ENCODE results near the gene THAP2.

Gene THAP2

GRCh38 chr12:71726548-71726947, 62.4 kb downstream of the THAP2 start:
- H3K4me3 ChIP-seq (ENCODE audit: low read depth, low read length): no peak overlapping the region
- TF ChIP-seq CTCF (IDR thresholded peaks at IDR 0.05; ENCODE audit: low read depth, low read length, missing control alignments): no peak
- in situ Hi-C loops (cut with HindIII; ENCODE audit: low sequenced_read_pairs): no loop called here
- DNase-seq (ENCODE audit: low read depth): no peak

- no peak overlapping the region for H3K4me3 ChIP-seq (ENCODE audit: low read depth, low read length)
- TF ChIP-seq CTCF (IDR thresholded peaks at IDR 0.05; ENCODE audit: low read depth, low read length, missing control alignments): no peak
- in situ Hi-C loops (cut with HindIII; ENCODE audit: low sequenced_read_pairs): no loop called here
- DNase-seq (ENCODE audit: low read depth): no peak
Measured at GRCh38 chr12:71727958-71728357, 63.9 kb downstream of the THAP2 start.
